Measurements from ENCODE around the gene ACVR1B. TPM values are rescaled to one million over a fixed set of nuclear protein-coding genes. Genes with fewer than 3 reads are reported as not detected.

ACVR1B gene
- total RNA-seq = 12.4 and 18.3 TPM in 2 replicates

DNA sequence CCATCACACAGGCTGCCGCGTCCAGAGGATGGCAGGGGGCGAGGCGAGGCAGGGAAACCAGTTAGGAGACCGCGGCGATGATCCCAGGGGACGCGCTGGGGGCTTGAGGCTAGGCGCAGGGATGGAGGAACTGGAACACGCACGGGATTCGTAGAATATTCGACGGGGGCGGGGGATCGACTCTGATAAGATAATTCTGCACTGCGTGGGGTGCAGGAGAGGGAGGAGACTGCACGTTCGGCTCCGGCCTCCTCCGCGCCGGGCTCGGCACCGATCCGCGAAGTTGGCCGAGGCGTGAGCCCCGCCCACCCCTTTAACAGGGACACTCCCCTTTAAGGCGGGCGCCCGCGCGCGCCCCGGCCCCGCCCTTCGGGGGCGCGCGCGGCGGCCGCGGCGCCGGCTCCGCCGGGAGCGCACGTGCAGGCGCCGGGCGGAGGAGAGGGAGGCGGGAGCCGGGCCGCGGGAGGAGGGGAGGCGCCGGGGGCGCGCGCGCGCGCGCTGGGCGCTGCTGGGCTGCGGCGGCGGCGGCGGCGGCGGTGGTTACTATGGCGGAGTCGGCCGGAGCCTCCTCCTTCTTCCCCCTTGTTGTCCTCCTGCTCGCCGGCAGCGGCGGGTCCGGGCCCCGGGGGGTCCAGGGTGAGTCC is at the start of gene ACVR1B:
Gene ACVR1B, plus strand, starts transcription at position 501 of the 644 bp plus-strand sequence. Its CDS starts 45 bp downstream, at position 546.

GRCh38 chr12:51907083-51907855 is 44.2 kb upstream of the ACVR1B start, which contains the start of gene ACVRL1:
ACVRL1 (plus strand) TSS chr12:51907504; CDS start chr12:51912475, 4,971 bp downstream.

GRCh38 chr12:52006726-52007157 is 55.2 kb downstream of the ACVR1B start, which contains the start of gene TAMALIN:
TAMALIN (plus strand) TSS chr12:52006946; CDS start chr12:52007020, 74 bp downstream.

Small RNA genes lying within 50 kb of the gene (small RNA-seq; reads per million reads assigned to genes)
- gene RNU6-574P = 0.29 reads per million, percentile 8 among the genes with 10 or more reads in this experiment

Other genes with a start within 250 kb of the ACVR1B start
- 0.98 and 1.2 TPM in 2 replicates for gene FIGNL2, start 103.0 kb upstream of the ACVR1B start, total RNA-seq
- 0.29 and 0.33 TPM in 2 replicates for gene ANKRD33, start 63.6 kb upstream of the ACVR1B start, total RNA-seq
- 417 and 629 TPM in 2 replicates for gene ACVRL1, start 44.2 kb upstream of the ACVR1B start, total RNA-seq
- 39.4 and 58.5 TPM in 2 replicates for gene TAMALIN, start 55.2 kb downstream of the ACVR1B start, total RNA-seq
- 0.38 and 0.98 TPM in 2 replicates for gene NR4A1, start 99.7 kb downstream of the ACVR1B start, total RNA-seq
- gene ATG101, start 118.3 kb downstream of the ACVR1B start, total RNA-seq = 41.7 and 45.7 TPM in 2 replicates
- 0.19 TPM in 1 of 2 replicates, not detected in the other for gene SMIM41, start 128.0 kb downstream of the ACVR1B start, total RNA-seq
- 2.4 and 7.2 TPM in 2 replicates for gene KRT80, start 240.3 kb downstream of the ACVR1B start, total RNA-seq

Measured in vein endothelial cell (primary cell).